Germinal center (tissue), 1 donor: ENCODE measurements around the gene NCOA1.
"Not testable (repeated sequence)": the region's sequence is repeated elsewhere in the genome, so short reads cannot be mapped to it uniquely, and the experiment has no call there.

Experiments
- DNase-seq: peaks from one replicate; pipeline ENCODE4 v3.0.0; 2012; ENCODE audit warnings: mixed read lengths, low spot score

The NCOA1 gene

DNA sequence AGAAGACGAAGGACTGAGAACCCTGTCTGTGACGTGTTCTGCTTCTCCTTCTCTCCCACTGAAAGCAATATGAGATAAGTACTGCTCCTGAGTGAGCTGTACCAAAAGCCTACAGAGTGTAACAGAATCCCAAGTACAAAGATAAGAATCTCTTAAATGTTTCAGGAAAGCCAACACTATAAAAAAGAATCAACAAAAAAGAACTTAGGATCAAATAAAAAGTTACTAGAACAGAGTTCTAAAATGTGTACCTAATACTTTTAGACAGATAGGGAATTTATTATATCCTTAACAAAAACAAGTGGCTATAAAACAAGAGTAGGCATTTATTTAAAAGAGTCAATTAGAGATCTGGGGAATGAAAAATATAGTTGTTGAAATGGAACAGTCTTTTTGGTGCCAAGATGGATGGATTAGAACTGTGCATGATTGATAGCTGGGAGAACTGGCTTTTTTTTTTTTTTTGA, 49.0 kb downstream of the NCOA1 start:
- no peak for DNase-seq

DNA sequence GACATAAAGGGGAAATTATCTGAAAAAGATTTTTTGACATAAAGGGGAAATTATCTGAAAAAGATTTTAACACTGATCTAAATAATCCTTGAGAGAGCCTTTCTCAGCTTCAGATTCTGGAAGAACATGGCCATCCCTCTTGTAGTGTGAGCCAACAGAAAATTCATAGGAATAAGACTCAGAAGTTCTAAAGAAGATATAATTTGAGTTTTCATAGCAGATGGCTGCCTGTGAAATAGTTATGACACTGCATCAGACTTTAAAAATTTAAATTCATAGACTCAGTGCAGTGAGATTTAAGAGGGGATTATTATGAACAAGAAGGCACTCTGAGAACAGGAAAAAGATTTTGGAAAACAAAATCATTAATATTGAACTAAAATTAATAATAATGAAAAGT, 50.6 kb downstream of the NCOA1 start:
- no peak for DNase-seq

DNA sequence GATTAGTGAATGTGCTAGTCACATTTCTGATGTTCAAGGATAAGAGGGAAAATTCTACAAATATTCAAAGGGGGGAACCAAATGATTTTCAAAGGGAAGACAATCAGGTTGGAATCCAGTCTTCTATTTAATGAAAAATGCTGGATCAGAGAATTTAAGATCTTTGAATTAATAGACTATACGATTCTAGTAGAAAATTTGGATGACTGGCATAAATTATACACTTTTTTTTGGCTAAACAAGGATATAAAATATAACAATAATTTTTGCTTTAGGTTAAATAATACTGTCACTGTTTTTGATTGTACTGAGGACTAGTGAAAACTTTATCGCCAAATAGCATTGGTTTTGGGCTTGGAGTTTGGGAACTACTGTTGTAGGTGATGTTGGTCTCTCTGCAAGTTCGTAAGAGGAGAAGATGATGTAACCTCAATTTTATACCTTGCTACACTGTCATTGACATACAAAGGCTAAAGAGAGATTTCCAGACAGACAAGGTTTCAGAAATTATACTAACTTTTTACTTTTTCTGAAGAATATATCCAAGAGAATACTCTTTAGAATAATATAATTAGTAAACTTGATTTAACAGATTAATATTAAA, 51.3 kb downstream of the NCOA1 start:
- no peak for DNase-seq

DNA sequence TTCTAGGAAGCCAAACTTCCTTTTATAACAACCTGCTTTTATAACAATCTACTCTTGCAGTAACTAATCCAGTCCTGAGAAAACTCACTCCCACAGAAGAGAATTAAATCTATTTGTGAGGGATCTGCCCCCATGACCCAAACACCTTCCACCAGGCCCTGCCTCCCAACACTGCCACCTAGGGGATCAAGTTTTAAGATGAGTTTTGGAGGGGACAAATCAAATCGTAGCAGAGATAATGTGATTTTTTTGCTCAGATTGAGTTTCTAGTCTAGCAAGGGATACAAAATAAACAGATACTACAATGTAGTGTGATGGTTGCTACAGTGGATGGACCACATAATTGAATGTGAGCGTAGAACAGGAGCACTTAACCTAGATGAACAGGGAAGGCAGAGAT, 52.2 kb downstream of the NCOA1 start:
- DNase-seq: peak; percentile 14

DNA sequence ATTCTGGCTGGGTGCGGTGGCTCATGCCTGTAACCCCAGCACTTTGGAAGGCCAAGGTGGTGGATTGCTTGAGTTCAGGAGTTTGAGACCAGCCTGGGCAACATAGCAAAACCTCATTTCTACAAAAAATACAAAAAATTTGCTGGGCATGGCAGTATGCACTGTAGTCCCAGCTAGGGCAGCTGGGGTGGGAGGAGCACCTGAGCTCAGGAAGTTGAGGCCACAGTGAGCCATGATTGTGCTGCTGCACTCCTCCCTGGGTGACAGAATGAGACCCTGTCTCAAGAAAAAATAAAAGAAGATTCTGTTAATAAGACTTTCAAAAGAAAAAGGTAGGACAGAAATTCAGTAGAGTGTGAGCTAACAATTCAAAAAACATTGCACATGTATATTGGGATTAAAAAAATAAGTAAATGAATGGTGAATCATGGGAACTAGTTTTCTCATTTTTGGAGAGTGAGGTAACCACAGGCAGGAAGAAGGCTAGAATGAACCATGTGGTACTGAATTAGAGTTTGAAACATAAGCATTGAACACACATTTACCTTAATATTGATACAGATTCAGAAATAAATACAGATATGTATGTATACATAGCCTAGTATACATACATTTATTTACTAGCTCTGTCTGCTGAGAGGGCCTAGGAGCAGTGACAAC, 53.5 kb downstream of the NCOA1 start:
- no peak for DNase-seq

DNA sequence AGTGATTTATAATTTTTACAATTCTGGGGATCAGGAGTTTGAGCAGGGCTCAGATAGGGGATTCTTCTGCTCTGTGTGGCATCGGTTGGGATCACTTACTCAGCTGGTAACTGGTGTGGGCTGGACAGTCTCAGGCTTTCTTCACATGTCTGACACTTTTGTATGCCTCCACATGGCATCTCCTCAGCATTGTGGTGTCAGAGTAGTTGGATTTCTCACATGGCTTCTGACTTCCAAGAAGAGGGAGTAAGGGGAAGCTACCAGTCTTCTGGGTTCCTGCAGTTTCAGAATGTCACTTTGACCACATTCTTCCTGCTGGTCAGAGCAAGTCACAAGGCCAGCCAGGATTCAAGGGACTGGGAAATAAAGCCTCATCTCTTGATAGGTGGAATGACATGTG, 55.6 kb downstream of the NCOA1 start:
- DNase-seq: no peak

DNA sequence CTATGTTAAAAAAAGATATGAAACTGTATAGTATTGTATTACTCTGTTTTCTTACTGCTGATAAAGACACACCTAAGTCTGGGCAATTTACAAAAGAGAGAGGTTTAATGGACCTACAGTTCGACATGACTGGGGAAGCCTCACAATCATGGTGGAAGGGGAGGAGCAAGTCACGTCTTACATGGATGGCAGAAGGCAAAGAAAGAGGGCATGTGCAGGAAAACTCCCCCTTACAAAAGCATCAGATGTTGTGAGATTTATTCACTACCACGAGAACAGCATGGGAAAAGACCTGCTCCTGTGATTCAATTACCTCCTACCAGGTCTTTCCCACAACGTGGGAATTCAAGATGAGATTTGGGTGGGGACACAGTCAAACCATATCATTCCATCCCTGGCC, 57.0 kb downstream of the NCOA1 start:
- DNase-seq: no peak

DNA sequence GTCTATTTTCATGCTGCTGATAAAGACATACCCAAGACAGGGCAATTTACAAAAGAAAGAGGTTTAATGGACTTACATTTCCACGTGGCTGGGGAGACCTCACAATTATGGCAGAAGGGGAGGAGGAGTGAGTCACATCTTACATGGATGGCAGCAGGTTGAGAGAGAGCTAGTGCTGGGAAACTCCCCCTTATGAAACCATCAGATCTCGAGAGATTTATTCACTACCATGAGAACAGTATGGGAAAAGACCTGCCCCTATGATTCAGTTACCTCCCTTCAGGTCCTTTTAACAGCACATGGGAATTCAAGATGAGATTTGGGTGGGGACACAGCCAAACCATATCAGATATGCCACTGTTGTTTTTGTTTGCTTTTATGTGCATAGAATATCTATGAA, 59.2 kb downstream of the NCOA1 start:
- not testable (repeated sequence) for DNase-seq

DNA sequence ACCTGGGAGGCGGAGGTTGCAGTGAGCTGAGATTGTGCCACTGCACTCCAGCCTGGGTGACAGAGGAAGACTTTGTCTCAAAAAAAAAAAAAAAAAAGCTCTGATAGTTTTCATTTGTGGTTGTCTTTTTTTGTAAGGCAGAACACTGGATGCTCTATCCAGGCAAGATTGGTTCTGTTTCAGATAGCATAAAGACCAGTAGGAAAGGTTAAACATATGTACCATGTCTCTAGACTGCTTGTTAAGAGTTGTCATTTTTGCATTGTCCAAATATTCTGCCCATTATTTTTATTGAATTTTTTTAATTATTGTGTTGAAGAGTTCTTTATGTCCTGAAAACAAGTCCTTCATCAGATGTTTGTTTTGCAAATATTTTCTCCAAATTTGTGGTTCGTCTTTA, 60.0 kb downstream of the NCOA1 start:
- no peak for DNase-seq

DNA sequence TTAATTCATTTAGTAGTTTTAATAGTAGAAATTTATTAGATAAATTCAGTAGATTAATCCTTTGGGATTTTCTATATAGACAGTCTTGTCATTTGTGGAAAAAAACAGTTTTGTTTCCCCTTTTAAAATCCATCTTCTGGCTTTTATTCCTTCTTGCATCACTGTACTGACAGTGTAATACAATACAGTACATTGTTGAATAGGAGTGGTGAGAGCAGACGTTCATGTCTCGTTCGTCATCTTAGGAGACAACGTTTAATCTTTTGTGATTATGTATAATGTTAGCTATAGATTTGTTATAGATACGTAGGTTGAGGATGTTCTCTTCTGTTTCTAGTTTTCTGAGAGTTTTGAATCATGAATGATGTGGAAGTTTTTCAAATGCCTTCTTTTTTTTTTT, 61.8 kb downstream of the NCOA1 start:
- no peak for DNase-seq

DNA sequence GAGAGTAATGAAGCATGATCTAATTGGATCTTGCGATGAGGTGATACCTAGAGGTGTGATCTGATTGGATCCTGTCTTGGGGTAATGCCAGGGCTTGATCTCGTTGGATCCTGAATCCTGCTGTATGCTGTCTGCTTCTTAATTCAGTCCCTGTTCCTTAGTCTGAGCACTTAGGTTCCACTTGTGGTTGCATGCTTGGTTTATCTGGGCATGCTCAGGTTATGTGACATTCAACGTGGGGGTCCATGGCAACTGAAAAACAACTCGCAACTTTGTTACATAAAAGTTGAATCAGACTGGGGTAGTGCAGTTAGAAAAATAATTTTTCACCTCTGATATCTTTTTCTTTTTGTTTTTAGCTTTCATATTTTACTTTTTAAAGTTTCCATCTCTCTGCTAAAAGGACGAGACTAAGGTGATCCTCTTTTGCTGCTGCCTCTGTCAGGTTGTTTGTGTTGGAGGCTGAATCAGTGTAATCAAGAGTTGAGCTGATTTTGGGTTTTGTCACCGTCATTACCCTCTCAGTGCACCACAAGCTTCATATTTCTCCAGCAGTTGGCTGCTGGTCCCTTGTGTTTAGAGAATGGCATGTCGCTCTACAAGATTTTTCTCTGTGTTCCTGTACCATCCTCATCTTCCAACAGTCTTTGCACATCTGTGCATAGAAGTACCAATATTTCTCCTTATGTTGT, 67.9 kb downstream of the NCOA1 start:
- DNase-seq: no peak

DNA sequence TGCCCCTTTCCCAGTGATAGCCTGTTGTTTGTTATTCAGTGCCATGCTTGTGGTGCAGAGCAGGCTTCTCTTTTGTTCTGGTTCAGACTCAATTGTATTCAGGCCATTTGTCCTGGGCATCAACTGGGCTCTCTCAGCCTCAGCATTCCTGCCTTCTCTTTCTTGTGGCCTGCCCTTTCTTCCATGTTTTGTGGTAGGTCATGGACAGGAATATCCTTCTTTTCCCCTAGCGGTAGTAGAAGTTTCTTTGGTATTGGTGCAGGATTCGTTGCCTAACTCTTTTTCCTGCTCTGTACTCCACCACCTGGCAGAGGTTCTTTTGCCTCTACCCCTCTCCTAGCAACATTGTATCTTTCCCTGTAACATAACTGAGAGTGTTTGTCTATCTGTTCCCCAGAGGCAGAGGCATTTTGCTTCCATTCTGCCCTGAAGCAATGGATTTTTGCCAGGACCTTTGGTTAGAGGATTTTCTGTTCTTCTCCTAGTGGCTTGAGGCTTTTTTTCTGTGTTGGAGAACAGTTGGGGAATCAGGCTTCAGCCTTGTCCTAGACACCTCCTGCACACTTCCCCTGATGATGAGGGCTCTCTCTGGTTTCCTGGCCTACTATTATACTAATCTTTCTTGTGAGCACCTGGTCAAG, 68.5 kb downstream of the NCOA1 start:
- DNase-seq: no peak

DNA sequence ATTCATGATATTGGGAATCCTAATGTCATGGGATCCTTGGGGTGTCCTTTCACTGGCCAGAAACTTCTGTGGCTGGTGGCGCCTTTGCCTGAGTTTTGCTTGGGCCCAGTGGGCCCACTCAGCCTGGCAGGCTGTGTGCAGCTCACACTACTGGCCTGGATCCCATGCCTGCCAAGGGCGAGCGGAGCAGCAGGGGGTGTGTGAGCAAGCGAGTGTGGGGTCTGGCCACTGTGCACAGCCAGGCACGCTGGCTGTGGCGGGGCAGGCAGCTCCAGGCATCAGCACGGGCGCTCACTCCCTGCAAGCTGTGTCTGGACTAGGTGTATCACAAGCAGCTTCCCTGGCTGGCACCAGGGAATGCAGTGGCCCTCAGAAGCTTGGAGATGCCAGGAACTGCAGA, 74.5 kb downstream of the NCOA1 start:
- no peak for DNase-seq

DNA sequence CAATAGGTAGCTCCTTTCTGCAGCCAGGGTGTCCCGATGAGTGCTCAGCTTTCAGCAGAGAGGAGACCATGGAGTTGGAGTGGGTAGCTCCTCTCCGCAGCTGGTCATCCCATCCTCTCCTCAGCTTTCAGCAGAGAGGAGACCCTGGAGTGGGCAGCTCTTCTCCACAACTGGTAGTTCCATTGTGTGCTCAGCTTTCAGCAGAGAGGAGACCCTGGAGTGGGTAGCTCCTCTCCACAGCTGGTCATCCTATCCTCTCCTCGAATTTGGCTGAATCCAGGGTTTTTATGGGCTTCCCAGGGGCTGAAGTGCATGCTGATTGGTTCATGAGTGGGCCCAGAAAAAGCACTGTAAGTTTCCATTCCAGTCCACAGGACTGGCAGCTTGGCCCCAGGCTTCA, 75.2 kb downstream of the NCOA1 start:
- no peak for DNase-seq

DNA sequence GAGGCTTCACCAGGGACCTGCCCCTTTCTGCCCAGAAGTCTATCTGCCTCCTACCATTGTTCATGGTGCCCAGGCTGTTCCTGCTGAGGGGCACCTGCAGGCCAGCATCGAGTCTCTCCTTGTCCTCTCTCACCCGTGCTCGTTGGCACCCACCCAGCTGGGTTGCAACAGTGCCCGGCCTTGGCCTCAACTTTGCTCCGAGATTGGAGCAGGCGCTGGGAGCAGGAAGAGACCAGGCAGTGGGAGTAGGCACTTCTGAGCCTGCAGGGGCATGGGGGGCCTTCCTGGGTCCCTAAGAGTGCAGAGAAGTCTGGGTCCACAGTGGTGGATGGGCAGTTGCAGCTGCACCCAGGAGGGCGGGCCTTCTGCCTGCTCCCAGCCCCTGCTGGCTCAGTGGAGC, 75.6 kb downstream of the NCOA1 start:
- no peak for DNase-seq

DNA sequence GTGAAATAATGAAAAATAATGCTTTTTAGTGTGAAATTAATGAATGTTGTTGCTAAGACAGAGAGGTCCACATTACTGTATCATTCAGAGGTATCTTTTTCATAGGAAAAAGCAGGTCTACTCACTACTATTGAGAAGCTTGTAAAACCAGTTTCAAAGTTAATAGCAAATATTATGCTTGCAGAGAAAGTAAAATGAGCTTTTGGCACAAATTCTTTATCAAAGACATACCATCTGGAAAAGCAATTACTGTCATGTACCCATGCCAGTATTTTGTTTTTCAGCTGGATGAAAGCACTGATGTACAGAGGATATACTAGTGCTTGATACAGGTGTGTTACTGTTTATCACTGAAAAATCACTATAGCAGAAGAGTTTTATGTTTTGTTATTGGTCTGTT, 77.5 kb downstream of the NCOA1 start:
- DNase-seq: no peak

DNA sequence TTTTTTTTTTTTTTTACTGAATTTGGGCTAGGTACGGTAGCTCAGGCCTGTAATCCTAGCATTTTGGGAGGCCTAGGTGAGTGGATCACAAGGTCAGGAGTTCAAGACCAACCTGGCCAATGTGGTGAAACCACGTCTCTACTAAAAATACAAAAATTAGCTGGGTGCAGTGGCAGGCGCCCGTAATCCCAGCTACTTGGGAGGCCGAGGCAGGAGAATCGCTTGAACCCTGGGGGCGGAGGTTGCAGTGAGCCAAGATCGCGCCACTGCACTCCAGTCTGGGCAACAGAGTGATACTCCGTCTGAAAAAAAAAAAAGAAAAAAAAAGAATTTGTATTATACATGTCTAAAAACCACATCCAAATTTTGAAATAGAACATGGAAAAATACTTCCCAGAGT, 78.5 kb downstream of the NCOA1 start:
- DNase-seq: not testable (repeated sequence)

DNA sequence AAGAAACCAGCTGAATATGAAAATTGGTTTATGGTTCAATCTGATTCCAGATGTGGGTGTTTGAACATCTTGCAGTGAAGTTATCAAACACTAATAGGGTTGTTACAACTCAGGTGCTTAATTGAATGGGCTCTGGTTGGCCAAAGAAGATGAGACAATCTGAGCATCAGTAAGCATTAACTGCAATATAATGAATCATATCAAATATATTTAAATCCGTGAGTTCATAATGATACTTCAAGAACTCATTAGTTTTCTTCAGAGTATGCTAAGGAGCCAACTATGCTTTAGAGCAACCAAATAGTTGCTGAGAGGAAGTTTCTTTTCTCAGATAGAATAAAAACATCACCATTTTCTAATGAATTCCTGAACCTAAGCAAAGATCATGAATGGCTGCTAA, 79.2 kb downstream of the NCOA1 start:
- no peak for DNase-seq

DNA sequence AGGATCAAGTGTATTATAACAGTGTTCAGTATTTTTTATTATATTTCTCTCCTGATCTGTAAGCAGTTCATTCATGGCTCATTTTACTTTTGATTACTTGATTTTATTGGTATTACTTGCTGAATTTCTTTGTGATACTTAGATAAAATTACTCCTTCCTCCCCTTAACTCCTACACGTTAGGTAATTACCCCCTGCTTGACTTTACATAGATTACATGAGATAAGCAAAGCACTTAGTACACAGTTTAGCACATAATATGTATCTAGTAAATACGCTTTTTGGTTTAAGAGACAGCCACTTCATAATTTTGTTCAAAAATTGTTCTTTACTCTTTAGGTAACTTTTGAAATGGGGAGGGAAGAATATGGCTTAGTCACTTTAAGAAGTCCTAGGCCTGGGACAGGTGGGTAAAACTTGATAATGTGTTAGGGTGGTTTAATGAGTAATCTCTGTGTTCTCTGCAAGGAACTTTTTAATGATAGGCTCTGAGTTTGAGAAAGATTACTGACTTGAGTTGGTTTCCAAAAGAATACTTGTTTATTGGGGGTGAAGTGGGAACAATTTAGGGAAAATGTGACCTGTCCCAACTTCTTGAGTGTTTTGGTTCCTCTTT, 80.9 kb downstream of the NCOA1 start:
- DNase-seq: no peak

DNA sequence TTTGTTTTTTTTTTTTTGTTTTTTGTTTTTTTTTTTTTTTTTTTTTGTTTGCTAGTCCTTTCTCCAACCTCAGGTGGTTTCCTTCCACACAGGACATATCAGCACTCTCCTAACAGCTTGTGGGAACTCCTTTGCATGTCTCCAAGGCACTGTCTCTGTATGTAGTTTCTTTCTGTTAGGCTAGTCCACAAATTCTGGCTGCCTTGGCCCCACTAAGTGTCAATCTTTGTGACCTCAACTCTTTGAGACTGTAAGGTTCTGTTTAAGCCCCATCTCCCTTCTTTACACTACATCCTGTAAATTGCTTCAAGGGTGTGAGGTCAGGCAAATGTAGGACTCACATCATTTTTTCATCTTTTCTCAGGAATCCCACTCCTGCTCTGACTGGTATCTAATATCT, 85.1 kb downstream of the NCOA1 start:
- no peak for DNase-seq

DNA sequence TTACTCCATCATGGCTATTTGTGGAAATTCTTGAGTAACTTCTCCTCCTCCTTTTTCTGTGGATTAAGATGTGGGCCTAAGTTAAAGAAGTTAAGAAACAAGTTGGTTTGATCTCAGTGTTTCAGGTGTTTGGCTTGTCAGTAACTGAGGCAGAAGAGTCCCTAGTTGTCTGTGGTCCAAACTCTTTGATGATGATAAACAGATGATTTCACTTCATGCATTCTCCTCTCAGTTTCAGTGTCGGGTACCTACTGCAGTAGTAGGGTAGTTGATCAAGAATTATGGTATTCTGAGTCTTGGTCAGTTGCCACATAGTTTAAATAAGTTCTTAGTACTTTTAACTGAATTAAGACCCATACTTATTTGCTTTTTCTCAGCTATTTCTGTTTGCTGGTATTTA, 85.6 kb downstream of the NCOA1 start:
- no peak for DNase-seq

DNA sequence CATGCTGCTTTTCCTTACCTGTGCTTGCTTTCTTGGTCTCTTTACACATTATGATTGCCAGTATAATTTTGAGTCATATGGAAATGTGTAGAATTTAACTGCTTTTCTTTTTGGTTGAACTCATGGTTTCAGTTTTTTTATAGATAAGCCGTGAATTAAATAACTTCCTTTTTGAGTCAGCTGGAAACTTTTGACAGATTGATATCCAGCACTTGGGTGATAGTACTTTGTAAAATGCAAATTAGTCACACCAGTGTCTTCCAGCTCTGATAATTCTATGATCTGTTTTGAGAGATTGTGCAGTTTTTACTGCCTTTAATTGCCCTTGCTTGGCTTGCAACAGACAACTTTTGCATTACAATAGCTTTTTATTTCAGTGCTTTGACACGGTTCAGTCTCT, 86.4 kb downstream of the NCOA1 start:
- peak; percentile 31 for DNase-seq
